Smooth muscle cell (in vitro differentiated cells): Measurements from ENCODE around the gene OTOR. TPM values are rescaled to one million over a fixed set of nuclear protein-coding genes. Genes with fewer than 3 reads are reported as not detected.

Experiments used
- DNase-seq: peaks from one replicate; lab custom pipeline; 2025; ENCODE audit not compliant: unreplicated experiment; lab: John Stamatoyannopoulos, UW
- H2AFZ ChIP-seq: fragments of 200-600 bp; sonication (generic); 2 replicates; pipeline ENCODE4 v1.6.0; 2016; ENCODE audit warnings: antibody characterized with exemption, low read depth, mild to moderate bottlenecking
- H3F3A ChIP-seq: fragments of 200-600 bp; sonication (generic); 2 replicates; pipeline ENCODE4 v1.6.0; 2017; ENCODE audit warnings: antibody characterized with exemption, low read depth
- H3K27ac ChIP-seq: fragments of 200-600 bp; sonication (generic); 2 replicates; pipeline ENCODE4 v1.5.1; 2016; ENCODE audit warnings: low read depth, mild to moderate bottlenecking
- H3K27me3 ChIP-seq: fragments of 200-600 bp; sonication (generic); 2 replicates; pipeline ENCODE4 v1.6.1; 2016; ENCODE audit warnings: low read depth, mild to moderate bottlenecking
- H3K36me3 ChIP-seq: fragments of 200-600 bp; sonication (generic); 2 replicates; pipeline ENCODE4 v1.5.1; 2016; ENCODE audit warnings: low read depth
- H3K4me1 ChIP-seq: fragments of 200-600 bp; sonication (generic); 2 replicates; pipeline ENCODE4 v1.5.1; 2016; ENCODE audit warnings: low read depth
- H3K4me2 ChIP-seq: fragments of 200-600 bp; sonication (generic); 2 replicates; pipeline ENCODE4 v1.6.0; 2016; ENCODE audit warnings: mild to moderate bottlenecking
- H3K4me3 ChIP-seq: fragments of 200-600 bp; sonication (generic); 2 replicates; pipeline ENCODE4 v1.5.1; 2016; ENCODE audit warnings: mild to moderate bottlenecking
- H3K79me2 ChIP-seq: fragments of 200-600 bp; sonication (generic); 2 replicates; pipeline ENCODE4 v1.6.0; 2016; ENCODE audit warnings: low read depth, mild to moderate bottlenecking
- H3K9ac ChIP-seq: fragments of 200-600 bp; sonication (generic); 2 replicates; pipeline ENCODE4 v1.6.0; 2016; ENCODE audit warnings: low read depth
- H3K9me3 ChIP-seq: fragments of 200-600 bp; sonication (generic); replicated peaks from 2 replicates; pipeline ENCODE4 v1.5.1; 2016; ENCODE audit warnings: low read depth
- H4K20me1 ChIP-seq: fragments of 200-600 bp; sonication (generic); 2 replicates; pipeline ENCODE4 v1.6.0; 2016; ENCODE audit warnings: low read depth
- CTCF ChIP-seq: fragments of 200-600 bp; sonication (generic); IDR thresholded peaks from 2 replicates; pipeline ENCODE4 v1.5.1; 2017; ENCODE audit warnings: borderline replicate concordance, mild to moderate bottlenecking, antibody characterized with exemption; ENCODE audit not compliant: insufficient read depth, poor library complexity, severe bottlenecking
- WGBS: methylation state at CpG from one replicate; pipeline ENCODE4 v1.1.7; 2016; ENCODE audit warnings: low lambda C conversion rate; 5-methylcytosine and 5-hydroxymethylcytosine counted together
- polyA plus RNA-seq: library from polyadenylated mRNA; unstranded; fragments of >200 nt; fragmentation: Nextera tagmentation; extraction: Ambion mirVana; gene quantifications from 2 replicates; pipeline ENCODE4 v1.2.1, GENCODE V29; 2016
- total RNA-seq: library from RNA; depleted of rRNA; stranded (reverse); fragments of >200 nt; gene quantifications from 2 replicates; pipeline ENCODE4 v1.2.3, GENCODE V29; 2014

Gene OTOR
- total and polyA plus RNA-seq, 2 experiments from 2014 or later: not detected

- H3K4me2 ChIP-seq: no peak overlapping the region
- H3K9me3 ChIP-seq: no peaks in the 10 kb centered on the region
- no peaks in the 10 kb centered on the region for H3K4me1 ChIP-seq
- no peak for DNase-seq
- no peaks in the 10 kb centered on the region for H3F3A ChIP-seq
- no peak overlapping the region for H3K4me3 ChIP-seq
- no peaks in the 10 kb centered on the region for H3K79me2 ChIP-seq
- H2AFZ ChIP-seq: no peak overlapping the region
- H3K27ac ChIP-seq: no peak overlapping the region
- no peak for TF ChIP-seq CTCF
- no peaks in the 10 kb centered on the region for H4K20me1 ChIP-seq
- H3K9ac ChIP-seq: no peak overlapping the region
- no peaks in the 10 kb centered on the region for H3K27me3 ChIP-seq
- H3K36me3 ChIP-seq: no peaks in the 10 kb centered on the region
These were observed 23.1 kb downstream of the OTOR start for GRCh38 chr20:16771213-16771612.

DNA sequence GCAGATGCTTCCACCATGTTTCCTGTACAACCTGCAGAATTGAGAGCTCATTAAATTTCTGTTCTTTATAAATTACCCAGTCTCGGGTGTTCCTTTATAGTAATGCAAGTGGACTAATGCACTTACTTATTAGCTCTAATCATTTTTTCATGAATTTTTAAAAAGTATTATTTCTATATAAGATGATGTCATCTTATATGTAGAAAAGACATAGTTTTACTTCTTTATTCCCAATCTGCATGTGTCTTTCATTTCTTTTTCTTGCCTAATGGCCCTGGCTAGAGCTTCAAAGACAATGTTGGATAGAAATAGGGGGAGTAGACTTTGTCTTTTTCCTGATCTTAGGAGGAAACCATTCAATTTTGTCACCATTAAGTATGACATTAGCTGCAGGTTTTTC is 27.8 kb downstream of the OTOR start:
- H3K9me3 ChIP-seq: no peaks in the 10 kb centered on the region
- H3K4me2 ChIP-seq: no peak overlapping the region
- no peak overlapping the region for H3K4me3 ChIP-seq
- 76% methylated on average over 1 of the region's 1 CpG for WGBS
- H3K4me1 ChIP-seq: no peaks in the 10 kb centered on the region
- H3K36me3 ChIP-seq: no peaks in the 10 kb centered on the region
- H3K9ac ChIP-seq: no peak overlapping the region
- no peak for DNase-seq
- no peak overlapping the region for H3K27ac ChIP-seq
- H4K20me1 ChIP-seq: no peaks in the 10 kb centered on the region
- H2AFZ ChIP-seq: no peak overlapping the region
- no peaks in the 10 kb centered on the region for H3F3A ChIP-seq
- H3K79me2 ChIP-seq: no peaks in the 10 kb centered on the region
- no peak for TF ChIP-seq CTCF
- H3K27me3 ChIP-seq: no peaks in the 10 kb centered on the region

GRCh38 chr20:16777126-16777525 is 29.0 kb downstream of the OTOR start:
- Histone ChIP-seq H3K36me3 (no peaks in the 10 kb centered on the region), H3F3A (no peaks in the 10 kb centered on the region), H4K20me1 (no peaks in the 10 kb centered on the region), H3K9me3 (no peaks in the 10 kb centered on the region), H2AFZ (no peak overlapping the region), H3K4me1 (no peaks in the 10 kb centered on the region), H3K4me3 (no peak overlapping the region), H3K27me3 (no peaks in the 10 kb centered on the region), H3K4me2 (no peak overlapping the region), H3K79me2 (no peaks in the 10 kb centered on the region), H3K9ac (no peak overlapping the region), H3K27ac (no peak overlapping the region)
- no peak for DNase-seq
- TF ChIP-seq CTCF: no peak
- WGBS: 88% methylated on average over 1 of the region's 1 CpG

DNA sequence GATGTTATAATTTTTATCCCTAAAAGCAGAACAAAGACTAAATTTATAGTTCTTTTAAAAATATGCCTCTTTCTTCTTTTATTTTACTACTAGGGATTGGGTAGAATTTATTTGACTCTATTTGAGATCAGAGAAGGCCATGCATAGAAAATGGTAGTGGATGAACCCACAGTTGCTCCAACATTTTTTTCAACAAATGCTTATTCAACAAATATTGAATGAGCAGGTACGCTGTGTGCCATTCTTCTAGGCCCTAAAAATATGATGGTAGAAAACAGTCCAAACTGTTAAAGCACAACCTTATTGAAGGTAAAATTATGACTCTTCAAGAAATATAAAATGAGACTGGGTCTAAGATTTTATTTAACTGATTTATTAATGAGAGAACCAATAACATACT is 30.0 kb downstream of the OTOR start:
- Histone ChIP-seq H3K4me1 (no peaks in the 10 kb centered on the region), H3K9me3 (no peaks in the 10 kb centered on the region), H3F3A (no peaks in the 10 kb centered on the region), H3K9ac (no peak overlapping the region), H3K79me2 (no peaks in the 10 kb centered on the region), H2AFZ (no peak overlapping the region), H4K20me1 (no peaks in the 10 kb centered on the region), H3K27me3 (no peaks in the 10 kb centered on the region), H3K4me3 (no peak overlapping the region), H3K27ac (no peak overlapping the region), H3K36me3 (no peaks in the 10 kb centered on the region), H3K4me2 (no peak overlapping the region)
- WGBS: 97% methylated on average over 1 of the region's 1 CpG
- TF ChIP-seq CTCF: no peak
- DNase-seq: no peak
